B cell (primary cell): Measurements from ENCODE around the gene CRAMP1. TPM values are rescaled to one million over a fixed set of nuclear protein-coding genes. Genes with fewer than 3 reads are reported as not detected.

Experiments
- ATAC-seq: fragments of 200-7000 bp; cut with Tn5 transposase; one replicate; pipeline ENCODE4 v1.10.0; 2021; ENCODE audit warnings: low read depth, mild to moderate bottlenecking, moderate number of reproducible peaks, moderate library complexity
- CTCF ChIA-PET: fragments of 350-600 bp; sonication (Branson Sonifier 250); formaldehyde crosslinking; loops from one replicate; lab custom pipeline; 2021; ENCODE audit warnings: antibody characterized with exemption, inconsistent platforms; lab: Charles Lee
- POLR2A ChIA-PET: fragments of 350-600 bp; sonication (Branson Sonifier 250); formaldehyde crosslinking; loops from one replicate; lab custom pipeline; 2021; ENCODE audit warnings: antibody characterized with exemption; lab: Charles Lee
- DNase-seq: peaks from one replicate; pipeline ENCODE4 v3.0.0; 2013
- H2AFZ ChIP-seq: 2 replicates; pipeline ENCODE4 v1.6.1; 2012; ENCODE audit warnings: mild to moderate bottlenecking, low read depth, low read length; ENCODE audit not compliant: insufficient read depth, poor library complexity, severe bottlenecking
- H3K27ac ChIP-seq, 2 donors: 1 replicate in 1 of 2; 2 replicates in 1 of 2; pipeline ENCODE4 v1.5.1; 2012 to 2013; ENCODE audit warnings: low read length in 2 of 2, mild to moderate bottlenecking in 2 of 2, moderate library complexity in 1 of 2
- H3K27me3 ChIP-seq, 4 experiments: fragments of 200-600 bp in 1 of 4; sonication (generic) in 1 of 4; replicated peaks in 1 of 4; 1 replicate in 2 of 4; 2 replicates in 2 of 4; pipeline versions ENCODE4 v1.6.1 to v1.7.0; 2013 to 2016; ENCODE audit warnings: low read length in 3 of 4, mild to moderate bottlenecking in 2 of 4, mixed read lengths in 1 of 4, moderate library complexity in 1 of 4; ENCODE audit not compliant: insufficient read depth in 4 of 4, control insufficient read depth in 3 of 4; ENCODE audit errors: control extremely low read depth in 1 of 4
- H3K36me3 ChIP-seq, 2 experiments: replicated peaks in 1 of 2; 1 replicate in 1 of 2; 2 replicates in 1 of 2; pipeline versions ENCODE4 v1.6.1 to v1.7.1; 2013; ENCODE audit warnings: low read length in 1 of 2; ENCODE audit not compliant: insufficient read depth in 2 of 2, control insufficient read depth in 1 of 2; ENCODE audit errors: control extremely low read depth in 1 of 2, extremely low read depth in 1 of 2
- H3K4me1 ChIP-seq, 2 donors: fragments of 200-600 bp in 1 of 2; sonication (generic) in 1 of 2; 1 replicate in 1 of 2; 2 replicates in 1 of 2; pipeline versions ENCODE4 v1.5.1 to v1.6.1; 2013 to 2017; ENCODE audit warnings: low read length in 2 of 2; ENCODE audit not compliant: control insufficient read depth in 2 of 2, insufficient read depth in 2 of 2
- H3K4me2 ChIP-seq: replicated peaks from 2 replicates; pipeline ENCODE3; 2012; ENCODE audit warnings: mild to moderate bottlenecking, low read depth, low read length; ENCODE audit not compliant: poor library complexity, severe bottlenecking
- H3K4me3 ChIP-seq, 5 experiments: fragments of 200-600 bp in 1 of 5; sonication (generic) in 1 of 5; 1 replicate in 3 of 5; 2 replicates in 2 of 5; pipeline versions ENCODE4 v1.5.1 to v1.7.0; 2011 to 2016; ENCODE audit warnings: low read length in 4 of 5, mild to moderate bottlenecking in 4 of 5, low read depth in 2 of 5, control low read depth in 1 of 5, moderate library complexity in 1 of 5; ENCODE audit not compliant: insufficient read depth in 1 of 5; ENCODE audit errors: control extremely low read depth in 1 of 5, extremely low read depth in 1 of 5
- H3K79me2 ChIP-seq: fragments of 200-600 bp; sonication (generic); one replicate; pipeline ENCODE4 v1.6.0; 2016; ENCODE audit warnings: low read length; ENCODE audit not compliant: control insufficient read depth, insufficient read depth
- H3K9ac ChIP-seq: fragments of 200-600 bp; sonication (generic); 2 replicates; pipeline ENCODE4 v1.6.1; 2017; ENCODE audit warnings: mild to moderate bottlenecking, low read length, moderate library complexity
- H3K9me3 ChIP-seq, 3 donors: one replicate each; pipeline versions ENCODE4 v1.6.1 to v1.7.1; 2013; ENCODE audit warnings: low read length in 2 of 3; ENCODE audit not compliant: control insufficient read depth in 2 of 3, insufficient read depth in 1 of 3; ENCODE audit errors: control extremely low read depth in 1 of 3
- H4K20me1 ChIP-seq: 2 replicates; pipeline ENCODE4 v1.6.0; 2012; ENCODE audit warnings: mild to moderate bottlenecking, low read length; ENCODE audit not compliant: insufficient read depth, control insufficient read depth, poor library complexity, severe bottlenecking
- H3K27ac Mint-ChIP-seq: one replicate; pipeline ENCODE4 v1.8.0; 2021; ENCODE audit warnings: mixed read lengths
- H3K27me3 Mint-ChIP-seq: one replicate; pipeline ENCODE4 v1.8.0; 2021; ENCODE audit warnings: mixed read lengths
- H3K4me1 Mint-ChIP-seq: one replicate; pipeline ENCODE4 v1.8.0; 2021; ENCODE audit warnings: mixed read lengths
- H3K4me3 Mint-ChIP-seq: one replicate; pipeline ENCODE4 v1.8.0; 2021; ENCODE audit warnings: mixed read lengths
- H3K9me3 Mint-ChIP-seq: one replicate; pipeline ENCODE4 v1.8.0; 2022; ENCODE audit warnings: mixed read lengths; ENCODE audit not compliant: insufficient read depth
- EZH2 ChIP-seq: IDR thresholded peaks from 2 replicates; pipeline ENCODE4 v1.6.1; 2012; ENCODE audit warnings: borderline replicate concordance, low read depth, mild to moderate bottlenecking, moderate library complexity, low read length; ENCODE audit not compliant: insufficient read depth, poor library complexity, severe bottlenecking
- WGBS: methylation state at CpG from one replicate; pipeline ENCODE4 v1.1.5; 2013; ENCODE audit warnings: missing lambda C conversion rate; ENCODE audit not compliant: insufficient coverage; 5-methylcytosine and 5-hydroxymethylcytosine counted together
- intact Hi-C: fragments of 100-400 bp; cut with micrococcal nuclease; formaldehyde crosslinking; loops from one replicate; pipeline ENCODE4 v1.10.0; 2022
- polyA plus RNA-seq: library from polyadenylated mRNA; depleted of rRNA; stranded (reverse); fragments of >200 nt; gene quantifications from 2 replicates; pipeline ENCODE4 v1.2.3, GENCODE V29; 2012
- total RNA-seq, 2 donors: library from RNA; stranded (reverse); fragments of 120-200 nt in 1 of 2; gene quantifications; 1 replicate in 1 of 2; 2 replicates in 1 of 2; pipeline versions ENCODE4 v1.2.3 to v1.2.4, GENCODE V29; 2013 to 2022
- TF ChIP-seq, protein P1 (sequence below): fragments of 200-600 bp; IDR thresholded peaks from one replicate; pipeline ENCODE4 v1.8.0; 2022; ENCODE audit warnings: antibody characterized with exemption, mild to moderate bottlenecking

Gene CRAMP1
- total and polyA plus RNA-seq, 2 donors (not counting 1 experiment from before 2014, with no cell fraction given), result 21.0 to 33.9 TPM

DNA sequence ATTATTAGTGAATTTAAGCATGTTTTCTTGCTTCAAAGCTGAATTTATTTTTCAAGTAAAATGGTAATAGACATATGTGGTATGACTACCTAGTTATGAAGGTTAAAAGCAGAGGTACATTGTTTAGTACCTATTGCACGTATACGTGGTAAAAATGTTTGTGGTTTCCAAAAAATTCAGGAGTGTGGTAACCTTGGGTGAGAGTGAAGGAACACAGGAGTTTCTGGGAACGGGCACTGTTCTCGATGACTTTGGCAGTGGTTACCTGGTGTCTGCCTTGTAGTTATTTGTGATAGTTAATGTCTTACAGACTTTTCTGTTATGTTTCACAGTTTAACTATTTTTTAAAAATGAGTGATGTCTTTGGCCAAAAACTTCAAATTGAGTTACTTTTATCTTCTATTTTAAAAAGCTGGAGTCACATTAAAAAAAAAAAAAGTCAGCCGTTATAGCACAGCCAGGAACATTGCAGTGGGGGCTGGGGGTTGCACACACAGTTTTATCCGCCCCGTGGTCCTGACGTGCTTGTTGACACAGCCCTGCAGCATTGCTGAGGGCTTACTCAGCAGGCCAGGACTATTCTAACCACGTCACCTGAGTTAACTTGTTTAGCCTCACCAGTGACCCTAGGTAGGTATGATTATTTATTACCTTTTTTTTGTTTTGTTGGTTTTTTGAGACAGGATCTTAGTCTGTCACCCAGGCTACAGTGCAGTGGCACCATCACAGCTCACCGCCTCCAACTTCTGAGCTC lies 76.8 kb downstream of the CRAMP1 start:
- intact Hi-C loops, result no loop called here
- 98% methylated on average over 6 of the region's 10 CpGs for WGBS

DNA sequence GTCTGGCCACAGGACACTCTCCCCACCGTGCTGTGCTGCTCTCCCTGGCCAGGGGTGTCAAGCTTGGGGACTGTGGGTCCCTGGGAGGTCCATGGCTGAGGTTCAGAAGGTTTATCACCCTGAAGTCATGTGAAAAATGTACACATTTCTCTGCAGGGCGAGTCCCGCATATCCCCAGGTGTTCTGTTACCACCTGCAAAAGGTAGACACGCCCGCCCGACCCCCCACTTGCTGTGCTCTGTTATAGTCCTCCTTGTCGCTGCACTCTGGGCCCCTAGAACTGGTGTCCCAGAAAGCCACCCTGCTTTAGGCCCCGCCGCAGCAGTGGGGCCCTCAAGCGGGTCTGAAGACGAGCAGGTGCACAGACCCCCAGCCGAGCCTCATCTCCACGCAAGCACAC lies 77.7 kb downstream of the CRAMP1 start:
- CTCF ChIA-PET, result no interaction called here
- Histone ChIP-seq H3K9ac (no peak overlapping the region), H3K79me2 (peaks cover 51% of the 10 kb centered on the region), H3K4me2 (no peak overlapping the region), H3K27ac (no peak overlapping the region), H3K4me3 (no peak overlapping the region), H3K36me3 (peaks cover 2 to 75% of the 10 kb centered on the region in 2 experiments), H3K27me3 (no peaks in the 10 kb centered on the region), H4K20me1 (peaks cover 57% of the 10 kb centered on the region), H2AFZ (no peak overlapping the region), H3K9me3 (no peaks in the 10 kb centered on the region), H3K4me1 (no peaks in the 10 kb centered on the region)
- TF ChIP-seq, protein P1, sequence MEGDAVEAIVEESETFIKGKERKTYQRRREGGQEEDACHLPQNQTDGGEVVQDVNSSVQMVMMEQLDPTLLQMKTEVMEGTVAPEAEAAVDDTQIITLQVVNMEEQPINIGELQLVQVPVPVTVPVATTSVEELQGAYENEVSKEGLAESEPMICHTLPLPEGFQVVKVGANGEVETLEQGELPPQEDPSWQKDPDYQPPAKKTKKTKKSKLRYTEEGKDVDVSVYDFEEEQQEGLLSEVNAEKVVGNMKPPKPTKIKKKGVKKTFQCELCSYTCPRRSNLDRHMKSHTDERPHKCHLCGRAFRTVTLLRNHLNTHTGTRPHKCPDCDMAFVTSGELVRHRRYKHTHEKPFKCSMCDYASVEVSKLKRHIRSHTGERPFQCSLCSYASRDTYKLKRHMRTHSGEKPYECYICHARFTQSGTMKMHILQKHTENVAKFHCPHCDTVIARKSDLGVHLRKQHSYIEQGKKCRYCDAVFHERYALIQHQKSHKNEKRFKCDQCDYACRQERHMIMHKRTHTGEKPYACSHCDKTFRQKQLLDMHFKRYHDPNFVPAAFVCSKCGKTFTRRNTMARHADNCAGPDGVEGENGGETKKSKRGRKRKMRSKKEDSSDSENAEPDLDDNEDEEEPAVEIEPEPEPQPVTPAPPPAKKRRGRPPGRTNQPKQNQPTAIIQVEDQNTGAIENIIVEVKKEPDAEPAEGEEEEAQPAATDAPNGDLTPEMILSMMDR, result no peak
- no peak for TF ChIP-seq EZH2
- H3K27me3 Mint-ChIP-seq, result no peaks in the 10 kb centered on the region
- DNase-seq (no peak), ATAC-seq (no peak)
- POLR2A ChIA-PET, result no interaction called here
- H3K27ac Mint-ChIP-seq, result no peak overlapping the region
- 95% methylated on average over 13 of the region's 13 CpGs for WGBS
- H3K4me1 Mint-ChIP-seq, result peaks cover 2% of the 10 kb centered on the region
- H3K4me3 Mint-ChIP-seq, result no peak overlapping the region
- intact Hi-C loops, result no loop called here
- H3K9me3 Mint-ChIP-seq, result no peaks in the 10 kb centered on the region

More for the DNA sequence above, 76.8 kb downstream of the CRAMP1 start:
- ChIA-PET POLR2A (no interaction called here), CTCF (interaction anchor here (0.5 kb wide), 1 partner anchor 37 kb away, joined by 6 read pairs; no protein-coding TSS in a partner anchor)
- H3K9me3 Mint-ChIP-seq, result no peaks in the 10 kb centered on the region
- H3K4me1 Mint-ChIP-seq, result peaks cover 2% of the 10 kb centered on the region
- H3K36me3 ChIP-seq, result peaks cover 2 to 73% of the 10 kb centered on the region in 2 experiments
- no peak overlapping the region for H3K4me3 ChIP-seq
- ATAC-seq (no peak), DNase-seq (no peak)
- no peak overlapping the region for H2AFZ ChIP-seq
- H3K9me3 ChIP-seq, result no peaks in the 10 kb centered on the region
- no peak overlapping the region for H3K27ac Mint-ChIP-seq
- H4K20me1 ChIP-seq, result peaks cover 65% of the 10 kb centered on the region
- no peaks in the 10 kb centered on the region for H3K27me3 Mint-ChIP-seq
- no peaks in the 10 kb centered on the region for H3K4me1 ChIP-seq
- no peaks in the 10 kb centered on the region for H3K27me3 ChIP-seq
- H3K9ac ChIP-seq, result no peak overlapping the region
- H3K4me2 ChIP-seq, result no peak overlapping the region
- no peak overlapping the region for H3K27ac ChIP-seq
- TF ChIP-seq EZH2, result no peak
- TF ChIP-seq, protein P1, result no peak
- no peak overlapping the region for H3K4me3 Mint-ChIP-seq
- peaks cover 59% of the 10 kb centered on the region for H3K79me2 ChIP-seq
